ENCODE measurements around the gene CDKAL1. TPM values are rescaled to one million over a fixed set of nuclear protein-coding genes. Genes with fewer than 3 reads are reported as not detected.

The CDKAL1 gene
- total and polyA plus RNA-seq, 9 of the 15 experiments (the other 6 are each of a cell fraction or from before 2014, with no cell fraction given) = 11.2 to 36.3 (median 20.1) TPM

DNA sequence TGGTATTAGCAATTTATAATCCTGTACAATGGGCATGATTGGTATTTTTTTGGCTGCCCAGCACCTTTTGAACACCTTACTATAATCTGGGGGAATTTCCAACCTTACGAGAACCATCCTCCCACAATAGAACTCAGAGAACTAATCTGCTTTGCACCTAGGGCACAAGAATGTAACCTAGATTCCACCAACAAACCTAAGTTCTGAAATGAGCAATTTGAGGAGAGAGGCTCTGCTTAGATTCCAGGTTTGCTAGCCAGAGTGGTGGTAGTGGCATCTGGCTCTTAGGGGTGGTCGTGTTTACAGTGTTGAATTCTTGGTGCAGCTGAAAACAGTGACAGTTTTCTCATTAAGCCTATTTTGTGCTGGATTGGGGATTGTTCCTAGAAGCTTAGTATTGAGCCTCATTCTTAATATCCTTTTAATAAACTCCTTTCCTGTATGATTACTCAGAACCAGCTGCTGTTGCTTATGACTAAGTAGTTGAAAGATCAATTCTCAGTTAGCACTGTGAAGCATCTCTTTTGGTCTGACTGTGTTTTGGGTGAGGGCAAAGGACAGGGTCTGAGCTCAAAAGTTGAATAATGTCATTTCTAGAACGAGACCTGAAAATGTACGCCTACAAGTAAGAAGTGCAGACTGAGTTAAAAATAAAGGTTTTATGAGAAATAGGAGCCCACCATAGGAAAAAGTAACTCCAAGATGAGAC is 385.6 kb downstream of the CDKAL1 start:
- Histone ChIP-seq H3K4me1 (replicated peaks in 1 of 2; ENCODE audit: control insufficient read depth in 2 of 2, insufficient read depth in 2 of 2, low read length in 2 of 2) (no peaks in the 10 kb centered on the region), H4K20me1 (replicated peaks; ENCODE audit: control insufficient read depth, insufficient read depth, low read length) (no peaks in the 10 kb centered on the region), H3K36me3 (ENCODE audit: control insufficient read depth, insufficient read depth, low read length) (no peaks in the 10 kb centered on the region), H3K4me2 (ENCODE audit: insufficient read depth, low read length) (no peak overlapping the region), H3K9me3 (replicated peaks; ENCODE audit: control insufficient read depth, insufficient read depth, low read depth, low read length) (no peaks in the 10 kb centered on the region; the same call in 1 of the 2 replicates), H3K79me2 (ENCODE audit: control insufficient read depth, insufficient read depth, low read length) (no peaks in the 10 kb centered on the region), H2AFZ (ENCODE audit: low read depth, low read length) (no peak overlapping the region), H3K9ac (ENCODE audit: insufficient read depth in 1 of 2, low read depth in 2 of 2, low read length in 2 of 2) (no peak overlapping the region), H3K4me3 (no peak overlapping the region), H3K9me1 (ENCODE audit: control insufficient read depth, insufficient read depth, low read length) (no peaks in the 10 kb centered on the region), H3K27ac (ENCODE audit: extremely low read depth, low read depth, low read length) (no peak overlapping the region), H3K27me3 (ENCODE audit: control insufficient read depth in 2 of 2, insufficient read depth in 2 of 2, low read length in 2 of 2) (no peaks in the 10 kb centered on the region)
- ChIA-PET CTCF (ENCODE audit: low intra/inter-chr PET ratio) (no interaction called here), POLR2A (no interaction called here)
- DNase-seq (ENCODE audit: extremely low read depth in 1 of 4, low spot score in 3 of 4) (no peak), FAIRE-seq (no peak), ATAC-seq (no peak)
- no TSS peak for BruUV-seq (replicated peaks)
- WGBS (ENCODE audit: insufficient coverage, low coverage, missing lambda C conversion rate) = 62% methylated on average over 4 of the region's 4 CpGs
- intact Hi-C loops (cut with micrococcal nuclease) = no loop called here
- TF ChIP-seq RBM15 (IDR thresholded peaks at IDR 0.05; ENCODE audit: insufficient read depth, low read length) (no peak), CC2D1A (IDR thresholded peaks at IDR 0.05) (no peak), NBN (IDR thresholded peaks at IDR 0.05; ENCODE audit: low read depth) (no peak), HMG20A (CRISPR knock-in tag; conservative IDR thresholded peaks at IDR 0.05) (no peak), BCOR (IDR thresholded peaks at IDR 0.05) (no peak), TBP (optimal IDR thresholded peaks at IDR 0.05; ENCODE audit: low read depth, low read length) (no peak)
- in situ Hi-C loops (cut with MboI) = no loop called here

DNA sequence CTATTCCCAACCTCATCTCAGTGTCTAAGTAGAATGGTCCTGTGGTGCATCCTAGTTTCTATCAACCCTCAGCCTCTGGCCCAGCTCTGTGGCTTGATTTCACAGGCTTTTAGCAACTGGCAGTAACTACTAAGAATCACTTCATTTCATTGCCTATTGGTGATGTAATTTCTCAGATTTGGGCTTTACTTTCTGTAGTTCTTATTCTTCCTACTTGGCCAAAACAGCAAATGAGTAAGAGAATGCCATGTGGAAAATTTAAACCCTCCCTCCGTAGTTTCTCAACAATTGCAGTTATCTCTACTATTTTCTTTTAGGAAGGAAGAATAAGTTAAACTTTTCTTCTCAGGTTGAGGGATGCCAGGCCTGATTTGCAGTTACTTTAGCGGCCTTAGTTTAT is 387.3 kb downstream of the CDKAL1 start:
- POLR2A ChIA-PET = no interaction called here
- Histone ChIP-seq H3K27me3 (ENCODE audit: control insufficient read depth in 2 of 2, insufficient read depth in 2 of 2, low read length in 2 of 2) (no peaks in the 10 kb centered on the region), H3K9ac (ENCODE audit: insufficient read depth in 1 of 2, low read depth in 2 of 2, low read length in 2 of 2) (no peak overlapping the region), H3K4me2 (ENCODE audit: insufficient read depth, low read length) (no peak overlapping the region), H3K27ac (ENCODE audit: extremely low read depth, low read depth, low read length) (no peak overlapping the region), H3K36me3 (ENCODE audit: control insufficient read depth, insufficient read depth, low read length) (no peaks in the 10 kb centered on the region), H3K4me1 (replicated peaks in 1 of 2; ENCODE audit: control insufficient read depth in 2 of 2, insufficient read depth in 2 of 2, low read length in 2 of 2) (no peaks in the 10 kb centered on the region), H4K20me1 (replicated peaks; ENCODE audit: control insufficient read depth, insufficient read depth, low read length) (no peaks in the 10 kb centered on the region), H3K9me1 (ENCODE audit: control insufficient read depth, insufficient read depth, low read length) (no peaks in the 10 kb centered on the region), H3K9me3 (replicated peaks; ENCODE audit: control insufficient read depth, insufficient read depth, low read depth, low read length) (no peaks in the 10 kb centered on the region), H3K79me2 (ENCODE audit: control insufficient read depth, insufficient read depth, low read length) (no peaks in the 10 kb centered on the region), H2AFZ (ENCODE audit: low read depth, low read length) (no peak overlapping the region), H3K4me3 (no peak overlapping the region)
- in situ Hi-C loops (cut with MboI) = no loop called here
- CTCF ChIA-PET (ENCODE audit: low intra/inter-chr PET ratio) = no interaction called here
- intact Hi-C loops (cut with micrococcal nuclease) = no loop called here
- BruUV-seq (replicated peaks) = no TSS peak
- ATAC-seq (no peak), FAIRE-seq (no peak), DNase-seq (ENCODE audit: extremely low read depth in 1 of 4, low spot score in 3 of 4) (no peak)
- 69% methylated on average over 2 of the region's 2 CpGs for WGBS (ENCODE audit: insufficient coverage, low coverage, missing lambda C conversion rate)
- TF ChIP-seq, protein P1, sequence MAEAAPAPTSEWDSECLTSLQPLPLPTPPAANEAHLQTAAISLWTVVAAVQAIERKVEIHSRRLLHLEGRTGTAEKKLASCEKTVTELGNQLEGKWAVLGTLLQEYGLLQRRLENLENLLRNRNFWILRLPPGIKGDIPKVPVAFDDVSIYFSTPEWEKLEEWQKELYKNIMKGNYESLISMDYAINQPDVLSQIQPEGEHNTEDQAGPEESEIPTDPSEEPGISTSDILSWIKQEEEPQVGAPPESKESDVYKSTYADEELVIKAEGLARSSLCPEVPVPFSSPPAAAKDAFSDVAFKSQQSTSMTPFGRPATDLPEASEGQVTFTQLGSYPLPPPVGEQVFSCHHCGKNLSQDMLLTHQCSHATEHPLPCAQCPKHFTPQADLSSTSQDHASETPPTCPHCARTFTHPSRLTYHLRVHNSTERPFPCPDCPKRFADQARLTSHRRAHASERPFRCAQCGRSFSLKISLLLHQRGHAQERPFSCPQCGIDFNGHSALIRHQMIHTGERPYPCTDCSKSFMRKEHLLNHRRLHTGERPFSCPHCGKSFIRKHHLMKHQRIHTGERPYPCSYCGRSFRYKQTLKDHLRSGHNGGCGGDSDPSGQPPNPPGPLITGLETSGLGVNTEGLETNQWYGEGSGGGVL (CRISPR knock-in tag; IDR thresholded peaks at IDR 0.05) = no peak
- TF ChIP-seq KLF6 (CRISPR knock-in tag; IDR thresholded peaks at IDR 0.05; ENCODE audit: borderline replicate concordance) = no peak

All from K562 (cell line).